RWPE2 (cell line): ENCODE measurements around the gene ELMOD2.

Experiments
- ATAC-seq: fragments of 200-7000 bp; cut with Tn5 transposase; 3 replicates; pipeline ENCODE4 v1.9.1; 2021; ENCODE audit warnings: low read depth
- DNase-seq: peaks from one replicate; pipeline ENCODE4 v3.0.0-alpha.2; 2020; ENCODE audit warnings: low spot score
- H3K27ac ChIP-seq: fragments of 450-650 bp; 2 replicates; pipeline ENCODE4 v1.5.1; 2017; ENCODE audit warnings: mild to moderate bottlenecking; ENCODE audit not compliant: poor library complexity, severe bottlenecking
- H3K27me3 ChIP-seq: fragments of 250-450 bp; sonication (Bioruptor Pico); 2 replicates; pipeline ENCODE4 v1.5.1; 2021; ENCODE audit warnings: mild to moderate bottlenecking, moderate library complexity; ENCODE audit not compliant: insufficient read depth, poor library complexity, severe bottlenecking
- H3K36me3 ChIP-seq: fragments of 250-450 bp; sonication (Bioruptor Pico); 2 replicates; pipeline ENCODE4 v1.5.1; 2020; ENCODE audit warnings: low read depth, mild to moderate bottlenecking, moderate library complexity
- H3K4me1 ChIP-seq: fragments of 250-450 bp; sonication (Bioruptor Pico); 2 replicates; pipeline ENCODE4 v1.5.1; 2021; ENCODE audit warnings: mild to moderate bottlenecking, moderate library complexity; ENCODE audit not compliant: insufficient read depth, poor library complexity, severe bottlenecking
- H3K4me3 ChIP-seq: fragments of 250-450 bp; sonication (Bioruptor Pico); 2 replicates; pipeline ENCODE4 v1.5.1; 2021; ENCODE audit warnings: mild to moderate bottlenecking, moderate library complexity; ENCODE audit not compliant: severe bottlenecking
- H3K9me3 ChIP-seq: fragments of 250-450 bp; sonication (Bioruptor Pico); 2 replicates; pipeline ENCODE4 v1.5.1; 2021; ENCODE audit warnings: mild to moderate bottlenecking, moderate library complexity; ENCODE audit not compliant: severe bottlenecking
- CTCF ChIP-seq: fragments of 450-650 bp; IDR thresholded peaks from one replicate; pipeline ENCODE4 v1.5.1; 2017; ENCODE audit warnings: mild to moderate bottlenecking, moderate library complexity; ENCODE audit not compliant: poor library complexity, severe bottlenecking

Gene ELMOD2

GRCh38 chr4:140600408-140600807 is 76.4 kb downstream of the ELMOD2 start:
- no peaks in the 10 kb centered on the region for H3K27me3 ChIP-seq

GRCh38 chr4:140602714-140603113 is 78.7 kb downstream of the ELMOD2 start:
- H3K27me3 ChIP-seq = no peaks in the 10 kb centered on the region
- no peak for ATAC-seq
- TF ChIP-seq CTCF = no peak

More at GRCh38 chr4:140600408-140600807, 76.4 kb downstream of the ELMOD2 start:
- DNase-seq (no peak), ATAC-seq (no peak)
- Histone ChIP-seq H3K4me1 (no peaks in the 10 kb centered on the region), H3K4me3 (no peak overlapping the region), H3K9me3 (peaks cover 3% of the 10 kb centered on the region), H3K36me3 (no peaks in the 10 kb centered on the region), H3K27ac (no peak overlapping the region)
- TF ChIP-seq CTCF = no peak

GRCh38 chr4:140603286-140603685 is 79.3 kb downstream of the ELMOD2 start:
- ATAC-seq = no peak
- no peak for DNase-seq
- Histone ChIP-seq H3K36me3 (no peaks in the 10 kb centered on the region), H3K9me3 (peaks cover 3% of the 10 kb centered on the region), H3K27ac (no peak overlapping the region), H3K4me3 (no peak overlapping the region), H3K4me1 (no peaks in the 10 kb centered on the region), H3K27me3 (no peaks in the 10 kb centered on the region)
- no peak for TF ChIP-seq CTCF

More at GRCh38 chr4:140602714-140603113, 78.7 kb downstream of the ELMOD2 start:
- H3K27ac ChIP-seq = no peak overlapping the region
- no peak for DNase-seq
- no peaks in the 10 kb centered on the region for H3K36me3 ChIP-seq
- H3K9me3 ChIP-seq = peaks cover 3% of the 10 kb centered on the region
- H3K4me3 ChIP-seq = no peak overlapping the region
- no peaks in the 10 kb centered on the region for H3K4me1 ChIP-seq
